HG03442 (cell line): ENCODE data around the gene GDPGP1.
A peak's percentile ranks its signal among the peaks of the same experiment; 100 is the strongest.

Experiments
- ATAC-seq: cut with Tn5 transposase; IDR thresholded peaks from one replicate; pipeline ENCODE4 v1.9.1; 2021; ENCODE audit warnings: mild to moderate bottlenecking, moderate library complexity; ENCODE audit not compliant: unreplicated experiment

GDPGP1 gene

GRCh38 chr15:90203922-90204321 is 30.1 kb upstream of the GDPGP1 start:
- ATAC-seq: no peak

- no peak for ATAC-seq
Measured at GRCh38 chr15:90205050-90205848, 28.8 kb upstream of the GDPGP1 start.

- no peak for ATAC-seq
Measured at GRCh38 chr15:90205886-90206285, 28.1 kb upstream of the GDPGP1 start.

- no peak for ATAC-seq
Measured at GRCh38 chr15:90207252-90207651, 26.8 kb upstream of the GDPGP1 start.

GRCh38 chr15:90208356-90208755 is 25.7 kb upstream of the GDPGP1 start:
- ATAC-seq: no peak

- peak; percentile 60 for ATAC-seq
Measured at GRCh38 chr15:90209591-90209990, 24.4 kb upstream of the GDPGP1 start.

GRCh38 chr15:90210593-90210992 is 23.4 kb upstream of the GDPGP1 start:
- no peak for ATAC-seq

- ATAC-seq: no peak
Measured at GRCh38 chr15:90211009-90211408, 23.0 kb upstream of the GDPGP1 start.

- ATAC-seq: no peak
Measured at GRCh38 chr15:90211440-90212143, 22.4 kb upstream of the GDPGP1 start.

- no peak for ATAC-seq
Measured at GRCh38 chr15:90212221-90213098, 21.5 kb upstream of the GDPGP1 start.

- ATAC-seq: no peak
Measured at GRCh38 chr15:90213122-90213817, 20.7 kb upstream of the GDPGP1 start.

- ATAC-seq: no peak
Measured at GRCh38 chr15:90213818-90214204, 20.2 kb upstream of the GDPGP1 start.

GRCh38 chr15:90214553-90215196 is 19.3 kb upstream of the GDPGP1 start:
- no peak for ATAC-seq

- no peak for ATAC-seq
Measured at GRCh38 chr15:90217671-90218394, 16.2 kb upstream of the GDPGP1 start.

GRCh38 chr15:90219421-90220141 is 14.4 kb upstream of the GDPGP1 start:
- no peak for ATAC-seq

GRCh38 chr15:90221246-90221900 is 12.6 kb upstream of the GDPGP1 start:
- no peak for ATAC-seq

- no peak for ATAC-seq
Measured at GRCh38 chr15:90222547-90222946, 11.5 kb upstream of the GDPGP1 start.

- no peak for ATAC-seq
Measured at GRCh38 chr15:90223441-90224165, 10.4 kb upstream of the GDPGP1 start.
